HG03457 (cell line): ENCODE data around the gene AVPR2.
A peak's percentile ranks its signal among the peaks of the same experiment; 100 is the strongest.

Experiments
- ATAC-seq: cut with Tn5 transposase; IDR thresholded peaks from one replicate; pipeline ENCODE4 v1.9.1; 2021; ENCODE audit warnings: moderate number of reproducible peaks; ENCODE audit not compliant: unreplicated experiment

AVPR2 gene

GRCh38 chrX:153930011-153930910, 25.8 kb downstream of the AVPR2 start:
- ATAC-seq, result no peak

GRCh38 chrX:153931151-153931550, 26.7 kb downstream of the AVPR2 start:
- ATAC-seq, result no peak

GRCh38 chrX:153931748-153932147, 27.3 kb downstream of the AVPR2 start:
- no peak for ATAC-seq

- ATAC-seq, result no peak
Measured at GRCh38 chrX:153932220-153932915, 27.9 kb downstream of the AVPR2 start.

GRCh38 chrX:153933748-153934147, 29.3 kb downstream of the AVPR2 start:
- no peak for ATAC-seq

GRCh38 chrX:153934148-153934761, 29.8 kb downstream of the AVPR2 start:
- ATAC-seq, result no peak

GRCh38 chrX:153934762-153935325, 30.4 kb downstream of the AVPR2 start, which contains the start of gene NAA10:
Gene NAA10, minus strand, starts transcription at chrX:153935037. Its CDS starts 133 bp downstream, at chrX:153934904.
- peak; percentile 63 for ATAC-seq

- no peak for ATAC-seq
Measured at GRCh38 chrX:153935326-153935851, 30.9 kb downstream of the AVPR2 start.

GRCh38 chrX:153937056-153937455, 32.6 kb downstream of the AVPR2 start:
- ATAC-seq, result no peak

GRCh38 chrX:153938226-153938786, 33.8 kb downstream of the AVPR2 start:
- no peak for ATAC-seq

- ATAC-seq, result no peak
Measured at GRCh38 chrX:153939573-153939972, 35.1 kb downstream of the AVPR2 start.

GRCh38 chrX:153941336-153942252, 37.1 kb downstream of the AVPR2 start:
- no peak for ATAC-seq

GRCh38 chrX:153944140-153944799, 39.8 kb downstream of the AVPR2 start, which contains the start of gene RENBP:
Gene RENBP, minus strand, starts transcription at chrX:153944643. Its CDS starts 33 bp downstream, at chrX:153944610.
- ATAC-seq, result no peak

- no peak for ATAC-seq
Measured at GRCh38 chrX:153944800-153945150, 40.3 kb downstream of the AVPR2 start.

- no peak for ATAC-seq
Measured at GRCh38 chrX:153945956-153946943, 41.8 kb downstream of the AVPR2 start.

- no peak for ATAC-seq
Measured at GRCh38 chrX:153947009-153947769, 42.7 kb downstream of the AVPR2 start.

- ATAC-seq, result no peak
Measured at GRCh38 chrX:153948002-153948466, 43.6 kb downstream of the AVPR2 start.
